HG02798 (cell line): ENCODE data around the gene APBA1.
"Not testable (repeated sequence)": the region's sequence is repeated elsewhere in the genome, so short reads cannot be mapped to it uniquely, and the experiment has no call there.

ENCODE experiments used
- ATAC-seq: cut with Tn5 transposase; IDR thresholded peaks from one replicate; pipeline ENCODE4 v1.9.1; 2021; ENCODE audit warnings: mild to moderate bottlenecking; ENCODE audit not compliant: unreplicated experiment, poor library complexity

Gene APBA1

GRCh38 chr9:69456201-69456600, 216.0 kb downstream of the APBA1 start:
- no peak for ATAC-seq

GRCh38 chr9:69455311-69455710, 216.9 kb downstream of the APBA1 start:
- ATAC-seq = no peak

GRCh38 chr9:69454321-69454720, 217.8 kb downstream of the APBA1 start:
- no peak for ATAC-seq

GRCh38 chr9:69453746-69454145, 218.4 kb downstream of the APBA1 start:
- no peak for ATAC-seq

- ATAC-seq = no peak
Measured at GRCh38 chr9:69452110-69452782, 219.9 kb downstream of the APBA1 start.

GRCh38 chr9:69446496-69446895, 225.7 kb downstream of the APBA1 start:
- ATAC-seq = no peak

GRCh38 chr9:69445251-69445650, 226.9 kb downstream of the APBA1 start:
- ATAC-seq = no peak

GRCh38 chr9:69444791-69445190, 227.4 kb downstream of the APBA1 start:
- no peak for ATAC-seq

- no peak for ATAC-seq
Measured at GRCh38 chr9:69444021-69444420, 228.2 kb downstream of the APBA1 start.

GRCh38 chr9:69443178-69443577, 229.0 kb downstream of the APBA1 start:
- ATAC-seq = no peak

- no peak for ATAC-seq
Measured at GRCh38 chr9:69442486-69442885, 229.7 kb downstream of the APBA1 start.

- ATAC-seq = not testable (repeated sequence)
Measured at GRCh38 chr9:69440254-69440955, 231.8 kb downstream of the APBA1 start.

- ATAC-seq = not testable (repeated sequence)
Measured at GRCh38 chr9:69439654-69440053, 232.5 kb downstream of the APBA1 start.

GRCh38 chr9:69433968-69434367, 238.2 kb downstream of the APBA1 start:
- no peak for ATAC-seq

GRCh38 chr9:69433392-69433791, 238.8 kb downstream of the APBA1 start:
- ATAC-seq = no peak

- no peak for ATAC-seq
Measured at GRCh38 chr9:69432623-69433022, 239.5 kb downstream of the APBA1 start.

GRCh38 chr9:69431777-69432176, 240.4 kb downstream of the APBA1 start:
- no peak for ATAC-seq

GRCh38 chr9:69431203-69431602, 241.0 kb downstream of the APBA1 start:
- ATAC-seq = no peak

GRCh38 chr9:69430206-69430605, 242.0 kb downstream of the APBA1 start:
- ATAC-seq = no peak

- ATAC-seq = no peak
Measured at GRCh38 chr9:69429281-69429680, 242.9 kb downstream of the APBA1 start.

- ATAC-seq = no peak
Measured at GRCh38 chr9:69428017-69428785, 244.0 kb downstream of the APBA1 start.
